Activated naive CD4-positive, alpha-beta T cell treated with anti-CD3 and anti-CD28 coated beads, Interleukin-2, amount 10 ng/mL, durations not matched to agents 7 days and 5 days (primary cell): Measurements from ENCODE around the gene ZC3H12A.

Experiments
- CTCF ChIA-PET: fragments of 350-600 bp; sonication (Branson Sonifier 250); formaldehyde crosslinking; loops from one replicate; lab custom pipeline; 2021; ENCODE audit warnings: antibody characterized with exemption; lab: Charles Lee
- DNase-seq: peaks from one replicate; pipeline ENCODE4 v3.0.0-alpha.2; 2020
- H3K27ac Mint-ChIP-seq: one replicate; pipeline ENCODE4 v1.8.0; 2021; ENCODE audit warnings: mild to moderate bottlenecking, moderate library complexity, mixed read lengths
- H3K27me3 Mint-ChIP-seq: one replicate; pipeline ENCODE4 v1.8.0; 2021; ENCODE audit warnings: mild to moderate bottlenecking, mixed read lengths
- H3K36me3 Mint-ChIP-seq: one replicate; pipeline ENCODE4 v1.8.0; 2021; ENCODE audit warnings: mixed read lengths
- H3K4me1 Mint-ChIP-seq: one replicate; pipeline ENCODE4 v1.8.0; 2021; ENCODE audit warnings: mixed read lengths
- H3K4me3 Mint-ChIP-seq: one replicate; pipeline ENCODE4 v1.8.0; 2021; ENCODE audit warnings: mild to moderate bottlenecking, moderate library complexity, mixed read lengths
- H3K9me3 Mint-ChIP-seq: one replicate; pipeline ENCODE4 v1.8.0; 2021; ENCODE audit warnings: mixed read lengths

ZC3H12A gene

DNA sequence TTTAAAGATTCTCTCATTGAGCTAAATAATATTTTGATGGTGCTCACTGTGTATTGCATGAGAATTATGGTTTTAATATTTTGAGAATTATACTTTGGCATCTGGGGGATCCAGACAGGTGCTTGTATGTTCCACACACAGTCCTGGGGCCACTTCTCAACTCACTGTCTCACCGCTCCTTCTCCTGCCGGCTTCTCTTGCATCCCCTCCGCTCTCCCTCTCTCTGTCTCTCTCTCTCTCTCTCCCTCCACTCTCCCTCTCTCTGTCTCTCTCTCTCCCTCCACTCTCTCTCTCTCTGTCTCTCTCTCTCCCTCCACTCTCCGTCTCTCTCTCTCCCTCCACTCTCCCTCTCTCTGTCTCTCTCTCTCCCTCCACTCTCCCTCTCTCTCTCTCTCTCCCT, 32.2 kb upstream of the ZC3H12A start:
- no peaks in the 10 kb centered on the region for H3K36me3 Mint-ChIP-seq
- CTCF ChIA-PET = no interaction called here
- no peaks in the 10 kb centered on the region for H3K4me1 Mint-ChIP-seq
- H3K27me3 Mint-ChIP-seq = peaks cover 45% of the 10 kb centered on the region
- H3K27ac Mint-ChIP-seq = no peak overlapping the region
- DNase-seq = no peak
- H3K9me3 Mint-ChIP-seq = no peaks in the 10 kb centered on the region
- H3K4me3 Mint-ChIP-seq = no peak overlapping the region

DNA sequence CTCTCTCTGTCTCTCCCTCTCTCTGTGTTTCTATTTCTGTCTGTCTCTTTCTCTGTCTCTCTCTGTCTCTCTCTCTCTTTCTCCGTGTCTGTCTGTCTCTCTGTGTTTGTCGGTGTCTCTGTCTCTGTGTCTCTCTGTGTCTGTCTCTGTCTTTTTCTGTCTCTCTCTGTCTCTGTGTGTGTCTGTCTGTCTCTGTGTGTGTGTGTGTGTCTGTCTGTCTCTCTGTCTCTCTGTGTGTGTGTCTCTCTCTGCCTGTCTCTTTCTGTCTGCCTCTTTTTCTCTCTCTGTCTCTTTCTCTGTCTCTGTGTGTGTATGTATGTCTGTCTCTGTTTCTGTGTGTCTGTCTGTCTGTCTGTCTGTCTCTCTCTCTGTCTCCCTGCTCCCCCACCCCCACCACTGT, 31.7 kb upstream of the ZC3H12A start:
- no peak overlapping the region for H3K4me3 Mint-ChIP-seq
- H3K9me3 Mint-ChIP-seq = no peaks in the 10 kb centered on the region
- no peaks in the 10 kb centered on the region for H3K36me3 Mint-ChIP-seq
- DNase-seq = no peak
- peaks cover 49% of the 10 kb centered on the region for H3K27me3 Mint-ChIP-seq
- no peaks in the 10 kb centered on the region for H3K4me1 Mint-ChIP-seq
- no peak overlapping the region for H3K27ac Mint-ChIP-seq
- CTCF ChIA-PET = no interaction called here

DNA sequence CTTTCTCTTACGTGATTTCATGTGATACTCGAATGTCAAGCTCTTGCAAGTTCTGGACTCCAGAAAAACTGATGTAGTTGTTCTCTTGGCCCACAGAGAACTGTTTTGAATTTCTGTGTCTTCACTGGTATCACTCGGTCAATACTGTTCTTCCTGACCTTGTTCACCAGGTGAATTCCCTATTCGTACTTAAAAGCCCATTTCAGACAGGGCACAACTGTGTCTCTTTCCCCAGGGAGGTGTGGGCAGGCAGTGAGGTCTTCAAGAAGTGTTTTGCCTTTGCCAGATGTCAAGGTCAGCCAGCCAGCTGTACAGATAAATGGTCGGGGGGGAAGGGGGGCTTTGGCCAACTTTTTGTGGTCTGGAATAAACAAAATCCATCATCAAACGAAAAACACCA, 27.5 kb upstream of the ZC3H12A start:
- Mint-ChIP-seq H3K36me3 (no peaks in the 10 kb centered on the region), H3K4me1 (peaks cover 10% of the 10 kb centered on the region), H3K9me3 (no peaks in the 10 kb centered on the region), H3K27ac (no peak overlapping the region), H3K27me3 (peaks cover 47% of the 10 kb centered on the region), H3K4me3 (no peak overlapping the region)
- CTCF ChIA-PET = interaction anchor here (15.6 kb wide), 1 partner anchor 41 kb away, joined by 261 read pairs; no protein-coding TSS in a partner anchor
- no peak for DNase-seq

DNA sequence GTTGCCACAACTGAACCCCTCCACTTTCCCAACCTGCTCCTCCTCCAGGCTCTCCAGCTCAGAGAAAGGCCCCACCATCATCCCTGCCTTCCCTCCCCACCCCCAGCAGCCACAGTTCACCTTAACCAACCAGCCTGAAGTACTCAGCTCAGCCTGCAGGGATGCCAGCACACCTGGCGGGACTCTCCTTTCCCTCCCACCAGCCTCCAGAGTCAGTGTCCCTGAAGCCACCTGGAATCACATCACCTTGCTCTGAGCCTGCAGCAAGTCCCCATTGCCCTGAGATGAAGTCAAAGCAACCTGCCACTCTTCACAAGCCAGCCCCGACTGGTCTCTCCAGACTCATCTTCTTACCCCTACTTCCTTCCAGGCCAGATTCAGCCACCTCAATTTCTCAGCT, 26.2 kb upstream of the ZC3H12A start:
- DNase-seq = no peak
- CTCF ChIA-PET = interaction anchor here (15.6 kb wide), 1 partner anchor 40 kb away, joined by 261 read pairs; no protein-coding TSS in a partner anchor
- Mint-ChIP-seq H3K36me3 (no peaks in the 10 kb centered on the region), H3K27ac (no peak overlapping the region), H3K27me3 (peaks cover 36% of the 10 kb centered on the region), H3K9me3 (no peaks in the 10 kb centered on the region), H3K4me3 (no peak overlapping the region), H3K4me1 (peaks cover 10% of the 10 kb centered on the region)

DNA sequence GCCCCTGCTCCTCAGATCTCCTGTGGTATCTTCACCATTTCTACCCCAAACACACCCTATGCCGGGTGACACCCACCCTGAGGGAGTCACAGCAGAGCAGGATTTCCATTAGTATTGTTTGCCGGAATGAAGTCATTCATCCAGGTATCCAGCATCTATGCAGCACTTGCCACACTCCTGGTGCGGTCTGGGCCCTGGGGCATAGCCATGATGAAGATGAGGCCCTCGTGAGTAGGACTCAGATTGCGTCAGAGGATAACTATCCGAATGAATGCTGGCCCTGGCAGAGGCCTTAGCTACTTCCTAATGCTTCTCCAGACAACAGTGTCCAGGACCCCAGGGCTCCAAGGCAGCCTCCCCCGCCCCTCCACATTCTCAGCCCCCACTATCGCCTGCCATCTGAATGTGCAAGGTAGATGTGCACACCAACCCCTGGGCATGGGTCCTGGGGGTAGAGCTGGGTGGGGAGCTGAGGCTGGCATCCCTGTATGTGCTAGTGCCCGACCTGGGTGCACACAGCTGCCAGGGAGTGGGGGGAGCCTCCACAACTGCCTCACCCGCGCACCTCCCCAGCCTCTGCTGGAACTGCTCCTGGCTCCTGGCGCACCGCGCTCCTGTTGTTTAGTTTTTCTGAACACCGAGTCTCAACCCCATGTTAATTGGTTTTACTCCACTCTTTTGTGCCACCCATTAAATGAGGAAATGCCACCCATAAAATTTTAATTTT, 25.5 kb upstream of the ZC3H12A start:
- H3K4me3 Mint-ChIP-seq = no peak overlapping the region
- no peaks in the 10 kb centered on the region for H3K9me3 Mint-ChIP-seq
- peaks cover 10% of the 10 kb centered on the region for H3K4me1 Mint-ChIP-seq
- H3K36me3 Mint-ChIP-seq = no peaks in the 10 kb centered on the region
- no peak for DNase-seq
- no peak overlapping the region for H3K27ac Mint-ChIP-seq
- peaks cover 36% of the 10 kb centered on the region for H3K27me3 Mint-ChIP-seq
- CTCF ChIA-PET = interaction anchor here (1.2 to 15.6 kb wide), 2 partner anchors 15 to 39 kb away, joined by 4 to 261 read pairs; no protein-coding TSS in a partner anchor

DNA sequence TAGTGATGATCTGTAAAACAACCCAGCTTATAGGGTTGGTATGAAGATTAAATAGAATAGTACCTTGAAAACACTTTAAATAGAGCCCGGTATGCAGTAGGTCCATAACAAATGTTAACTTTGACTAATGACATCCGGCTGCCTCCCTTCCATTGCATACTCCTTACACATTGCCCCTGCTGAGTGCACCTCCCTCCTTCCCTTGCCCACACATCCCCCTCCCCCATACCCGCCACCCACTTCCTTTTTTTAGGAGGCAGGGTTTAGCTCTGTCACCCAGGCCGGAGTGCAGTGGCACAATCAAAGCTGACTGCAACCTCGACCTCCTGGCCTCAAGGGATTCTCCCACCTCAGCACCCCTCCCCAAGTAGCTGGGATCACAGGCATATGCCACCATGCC, 24.4 kb upstream of the ZC3H12A start:
- Mint-ChIP-seq H3K9me3 (no peaks in the 10 kb centered on the region), H3K4me3 (no peak overlapping the region), H3K27me3 (peaks cover 32% of the 10 kb centered on the region), H3K27ac (peak overlapping the region; percentile 69), H3K4me1 (peaks cover 15% of the 10 kb centered on the region), H3K36me3 (peaks cover 2% of the 10 kb centered on the region)
- CTCF ChIA-PET = interaction anchor here (1.1 to 15.6 kb wide), 4 partner anchors 16 to 232 kb away, joined by 4 to 261 read pairs (median 6); no protein-coding TSS in a partner anchor
- DNase-seq = peak; percentile 60

DNA sequence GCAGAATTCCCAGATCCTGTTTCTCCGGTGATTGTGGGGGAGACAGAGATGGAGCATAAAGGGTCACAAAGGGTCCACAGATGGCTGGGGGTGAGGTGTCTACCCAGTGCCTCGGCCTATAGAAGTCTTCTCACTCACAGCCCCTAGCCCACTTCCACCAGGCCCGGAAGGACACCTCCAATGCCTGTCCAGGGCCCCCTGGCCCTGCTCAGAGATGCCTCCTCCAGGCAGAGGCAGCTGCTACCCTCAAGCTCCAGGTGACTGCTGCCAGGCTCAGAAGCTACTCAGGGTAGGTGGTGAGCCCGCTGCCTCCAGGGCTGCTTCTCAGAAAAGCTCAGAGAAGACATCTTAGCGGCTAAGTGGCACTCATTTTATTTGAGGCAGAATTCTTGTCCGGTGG, 22.0 kb upstream of the ZC3H12A start:
- peaks cover 17% of the 10 kb centered on the region for H3K4me1 Mint-ChIP-seq
- peaks cover 3% of the 10 kb centered on the region for H3K36me3 Mint-ChIP-seq
- peaks cover 15% of the 10 kb centered on the region for H3K27me3 Mint-ChIP-seq
- no peak overlapping the region for H3K4me3 Mint-ChIP-seq
- no peaks in the 10 kb centered on the region for H3K9me3 Mint-ChIP-seq
- DNase-seq = no peak
- CTCF ChIA-PET = interaction anchor here (1.5 to 15.6 kb wide), 3 partner anchors 25 to 231 kb away, joined by 5 to 261 read pairs (median 38); partner anchors contain the start of gene ZC3H12A
- no peak overlapping the region for H3K27ac Mint-ChIP-seq

DNA sequence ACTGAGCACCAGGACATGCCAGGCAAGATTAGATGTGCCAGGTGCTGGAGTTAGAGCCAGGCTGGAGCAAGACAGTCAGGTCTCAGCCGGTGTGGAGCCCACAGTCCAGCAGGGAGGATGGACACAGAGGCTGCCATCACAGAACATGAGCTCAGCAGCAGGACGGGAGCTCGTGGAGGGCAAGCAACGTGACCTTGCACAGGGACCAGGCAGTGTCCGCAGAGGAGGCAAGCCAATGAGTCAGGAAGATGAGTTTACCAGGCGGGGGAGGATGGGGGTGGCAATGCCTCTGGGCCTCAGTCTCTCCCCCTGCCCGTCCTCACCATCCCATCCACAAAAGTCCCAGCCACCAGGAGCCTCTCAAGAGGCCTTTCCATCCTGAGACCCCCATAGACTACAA, 20.7 kb upstream of the ZC3H12A start:
- CTCF ChIA-PET = interaction anchor here (1.8 to 15.6 kb wide), 4 partner anchors 12 to 229 kb away, joined by 7 to 261 read pairs (median 42); partner anchors contain the start of gene ZC3H12A
- H3K27ac Mint-ChIP-seq = peak overlapping the region; percentile 55

DNA sequence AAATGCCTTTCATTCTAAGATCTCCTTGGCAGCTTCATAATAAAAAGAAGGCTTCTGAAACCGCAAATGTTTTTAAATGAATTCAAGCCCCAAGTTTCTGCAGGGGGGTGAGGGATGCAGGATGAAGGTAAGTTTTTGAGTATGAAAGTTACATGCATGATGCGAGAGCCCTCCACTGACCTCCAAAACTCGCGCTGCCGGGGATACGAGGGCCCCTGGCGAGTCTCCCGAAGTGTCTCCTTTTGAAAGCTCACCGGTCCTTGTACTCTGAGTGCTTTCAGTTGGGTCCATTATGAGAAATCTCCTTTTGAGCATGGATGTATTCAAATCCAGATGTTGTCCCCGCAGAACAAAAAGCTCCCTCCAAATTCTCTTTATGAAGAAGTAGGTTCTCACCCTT, 18.9 kb upstream of the ZC3H12A start:
- Mint-ChIP-seq H3K9me3 (no peaks in the 10 kb centered on the region), H3K36me3 (peaks cover 3% of the 10 kb centered on the region), H3K27me3 (no peaks in the 10 kb centered on the region), H3K4me3 (no peak overlapping the region), H3K27ac (no peak overlapping the region), H3K4me1 (peaks cover 9% of the 10 kb centered on the region)
- DNase-seq = no peak
- CTCF ChIA-PET = interaction anchor here (1.1 to 15.6 kb wide), 13 partner anchors 9 to 227 kb away, joined by 4 to 261 read pairs (median 5); partner anchors contain the start of gene ZC3H12A

More for the DNA sequence above, 20.7 kb upstream of the ZC3H12A start:
- Mint-ChIP-seq H3K36me3 (peaks cover 3% of the 10 kb centered on the region), H3K9me3 (no peaks in the 10 kb centered on the region), H3K4me3 (no peak overlapping the region), H3K27me3 (peaks cover 5% of the 10 kb centered on the region), H3K4me1 (peaks cover 17% of the 10 kb centered on the region)
- DNase-seq = no peak

DNA sequence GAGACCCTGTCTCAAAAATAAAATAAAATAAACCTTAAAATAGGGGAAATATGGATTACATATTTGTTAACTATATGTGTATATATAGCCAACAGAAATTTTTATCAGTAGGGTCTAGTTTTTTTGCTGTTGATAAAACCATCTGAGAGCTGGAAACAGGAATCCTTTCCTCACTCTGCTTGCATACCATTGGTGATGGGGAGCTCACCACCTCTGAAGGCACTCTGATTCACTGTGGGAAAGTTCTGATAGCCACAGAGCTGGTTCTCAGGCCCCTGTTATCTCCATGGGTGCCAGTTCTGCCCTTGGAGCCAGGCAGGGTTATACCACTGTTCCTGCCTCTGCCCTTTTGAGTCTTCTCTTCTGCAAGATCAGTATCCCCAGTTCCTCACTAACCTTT, 17.8 kb upstream of the ZC3H12A start:
- Mint-ChIP-seq H3K36me3 (peaks cover 3% of the 10 kb centered on the region), H3K4me1 (peaks cover 7% of the 10 kb centered on the region), H3K27me3 (no peaks in the 10 kb centered on the region), H3K4me3 (no peak overlapping the region), H3K9me3 (no peaks in the 10 kb centered on the region), H3K27ac (no peak overlapping the region)
- CTCF ChIA-PET = interaction anchor here (0.7 to 15.6 kb wide), 10 partner anchors 9 to 226 kb away, joined by 3 to 261 read pairs (median 4); partner anchors contain the start of gene ZC3H12A
- DNase-seq = no peak

DNA sequence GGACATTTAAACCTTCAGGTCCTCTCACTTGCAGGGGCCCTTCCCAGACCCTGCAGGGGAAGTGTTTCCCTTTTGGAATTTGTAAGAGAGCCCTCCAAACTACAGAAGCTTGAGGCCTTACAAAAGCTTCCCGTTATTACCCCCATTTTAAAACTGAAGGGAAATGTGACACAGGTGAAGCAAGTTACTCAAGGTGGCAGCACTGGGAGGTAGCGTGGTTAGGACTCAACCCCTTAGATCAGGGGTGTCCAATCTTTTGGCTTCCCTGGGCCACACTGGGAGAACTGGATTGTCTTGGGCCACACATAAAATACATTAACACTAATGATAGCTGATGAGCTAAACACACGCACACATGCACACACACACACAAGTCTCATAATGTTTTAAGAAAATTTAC, 15.8 kb upstream of the ZC3H12A start:
- Mint-ChIP-seq H3K4me3 (no peak overlapping the region), H3K36me3 (peaks cover 3% of the 10 kb centered on the region), H3K9me3 (no peaks in the 10 kb centered on the region), H3K27me3 (no peaks in the 10 kb centered on the region), H3K4me1 (peaks cover 7% of the 10 kb centered on the region), H3K27ac (no peak overlapping the region)
- CTCF ChIA-PET = interaction anchor here (1.2 to 15.6 kb wide), 4 partner anchors 9 to 224 kb away, joined by 6 to 261 read pairs (median 26); no protein-coding TSS in a partner anchor
- no peak for DNase-seq

DNA sequence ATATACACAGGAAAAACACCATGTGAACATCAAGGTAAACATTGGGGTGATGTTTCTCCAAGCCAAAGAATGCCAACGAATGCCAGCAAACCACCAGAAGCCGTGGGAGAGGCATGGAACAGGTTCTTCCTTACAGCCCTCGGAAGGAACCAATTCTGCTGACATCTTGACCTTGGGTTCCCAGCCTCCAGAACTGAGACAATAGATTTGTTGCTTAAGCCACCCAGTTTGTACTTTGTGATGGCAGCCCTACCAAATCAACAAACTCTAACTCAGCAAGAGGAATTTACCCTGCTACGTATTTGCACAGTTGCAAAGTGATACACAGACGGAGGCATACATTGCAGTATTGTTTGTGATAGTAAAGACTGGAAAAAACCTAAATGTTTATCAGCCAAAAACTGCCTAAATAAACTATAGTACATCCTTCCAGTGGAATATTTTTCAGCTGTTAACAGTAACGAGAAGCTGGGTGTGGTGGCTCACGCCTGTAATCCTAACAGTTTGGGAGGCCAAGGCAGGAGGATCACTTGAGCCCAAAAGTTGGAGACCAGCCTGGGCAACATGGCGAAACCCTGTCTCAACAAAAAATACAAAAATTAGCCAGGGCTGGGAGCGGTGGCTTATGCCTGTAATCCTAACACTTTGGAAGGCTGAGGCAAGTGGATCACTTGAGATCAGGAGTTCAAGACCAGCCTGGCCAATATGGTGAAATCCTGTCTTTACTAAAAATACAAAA, 12.5 kb upstream of the ZC3H12A start:
- H3K27ac Mint-ChIP-seq = no peak overlapping the region
- no peaks in the 10 kb centered on the region for H3K4me1 Mint-ChIP-seq

DNA sequence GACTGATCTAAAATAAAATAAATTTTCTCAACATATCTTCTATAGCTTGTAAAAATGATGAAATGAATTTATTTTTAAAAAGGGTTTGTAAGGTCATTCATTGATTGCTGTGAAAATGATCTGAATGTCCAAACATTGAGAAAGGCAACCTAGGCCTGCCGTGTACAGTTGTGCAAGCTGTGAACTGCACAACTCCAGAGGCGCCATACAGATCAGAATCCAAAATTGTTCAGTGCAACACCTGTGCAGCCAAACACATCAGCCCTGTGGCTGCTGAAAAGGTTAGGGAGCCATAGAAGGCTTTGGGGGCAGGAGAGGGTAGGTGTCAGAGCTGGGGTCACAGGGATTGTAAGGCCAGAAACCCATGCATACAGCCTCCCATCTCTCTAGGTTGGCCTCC, 9.9 kb upstream of the ZC3H12A start:
- no peak overlapping the region for H3K4me3 Mint-ChIP-seq
- DNase-seq = no peak
- H3K27me3 Mint-ChIP-seq = no peaks in the 10 kb centered on the region
- peaks cover 4% of the 10 kb centered on the region for H3K4me1 Mint-ChIP-seq
- CTCF ChIA-PET = interaction anchor here (1.4 to 4.5 kb wide), 2 partner anchors 9 to 23 kb away, joined by 7 to 36 read pairs; no protein-coding TSS in a partner anchor
- no peak overlapping the region for H3K27ac Mint-ChIP-seq
- no peaks in the 10 kb centered on the region for H3K36me3 Mint-ChIP-seq
- no peaks in the 10 kb centered on the region for H3K9me3 Mint-ChIP-seq

More for the DNA sequence above, 12.5 kb upstream of the ZC3H12A start:
- CTCF ChIA-PET = interaction anchor here (0.8 to 15.6 kb wide), 2 partner anchors 25 to 26 kb away, joined by 4 to 261 read pairs; no protein-coding TSS in a partner anchor
- no peak for DNase-seq
- Mint-ChIP-seq H3K36me3 (no peaks in the 10 kb centered on the region), H3K27me3 (no peaks in the 10 kb centered on the region), H3K4me3 (no peak overlapping the region), H3K9me3 (no peaks in the 10 kb centered on the region)
